NCI-H510A treated with DMSO at 0.1 percent for 48 hours (cell line): ENCODE data around the gene ATG2A.
A peak's percentile ranks its signal among the peaks of the same experiment; 100 is the strongest.

Experiments
- DNase-seq: peaks from one replicate; lab custom pipeline; 2025; lab: John Stamatoyannopoulos, UW

The ATG2A gene

DNA sequence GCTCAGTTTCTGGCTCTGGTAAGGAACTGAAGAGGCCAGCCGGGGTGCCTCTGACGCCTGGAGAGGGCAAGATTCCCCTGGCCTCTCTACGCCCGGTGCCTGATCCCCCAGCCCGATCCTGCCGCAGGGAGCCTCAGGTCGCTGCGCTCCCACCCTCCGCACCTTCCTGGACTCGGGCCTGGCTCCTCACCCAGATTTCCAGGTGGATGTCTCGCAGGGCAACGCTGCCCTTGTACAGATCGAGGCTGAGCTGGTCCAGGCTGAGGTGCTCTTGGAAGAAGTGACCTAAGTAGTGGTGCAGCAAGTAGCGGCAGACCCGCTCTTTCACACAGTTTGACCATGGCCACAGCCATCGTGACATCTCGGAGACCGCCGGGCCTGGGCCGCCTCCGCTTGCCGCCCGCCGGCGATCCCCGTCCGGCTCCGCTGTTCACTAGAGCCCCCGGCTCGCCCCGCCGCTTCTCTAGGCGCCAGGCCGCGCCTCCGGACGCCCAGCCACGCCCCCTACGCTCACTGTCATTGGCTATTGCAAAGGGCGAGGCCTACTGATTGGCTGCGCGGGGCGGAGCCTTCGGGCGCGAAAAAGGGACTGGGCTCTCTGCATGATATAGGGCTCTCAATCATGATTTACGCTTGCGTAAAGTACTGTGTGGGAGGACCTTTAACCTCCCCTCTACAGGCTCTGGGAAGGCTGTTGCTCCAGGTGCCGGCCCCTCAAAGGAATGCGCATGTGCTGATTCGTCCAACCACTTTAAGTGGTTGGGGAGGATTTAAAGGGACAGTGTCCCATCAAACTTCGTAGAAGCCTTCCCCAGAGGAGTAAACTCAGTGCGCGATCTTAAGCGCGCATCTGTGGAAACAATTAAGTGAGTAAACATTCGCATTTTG is at the start of gene ATG2A:
Gene ATG2A (minus strand): TSS at position 435 of the 888 bp plus-strand sequence. CDS start 74 bp downstream, at position 361.
- DNase-seq = peak; percentile 99

- no peak for DNase-seq
Measured at GRCh38 chr11:64963072-64963631, 46.1 kb upstream of the ATG2A start.

- no peak for DNase-seq
Measured at GRCh38 chr11:64960719-64961118, 43.7 kb upstream of the ATG2A start.

DNA sequence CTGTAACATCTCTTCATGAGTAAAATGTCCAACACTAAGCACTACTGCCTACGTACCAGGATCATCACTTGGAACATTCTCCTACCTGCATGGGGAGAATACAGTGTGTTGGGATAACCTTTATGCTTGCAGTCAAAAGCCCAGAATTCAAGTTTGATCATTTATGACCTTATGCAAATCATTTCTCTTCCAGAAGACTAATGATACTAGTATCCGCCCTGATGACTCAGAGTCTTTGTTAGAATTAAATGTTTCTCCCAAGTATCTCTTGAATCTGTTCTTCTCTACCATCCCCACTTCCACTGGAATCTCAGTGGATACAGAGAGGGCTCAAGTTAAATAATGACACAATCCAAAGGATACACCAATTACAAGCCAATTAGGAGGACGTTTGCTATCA is 42.5 kb upstream of the ATG2A start:
- DNase-seq = no peak

DNA sequence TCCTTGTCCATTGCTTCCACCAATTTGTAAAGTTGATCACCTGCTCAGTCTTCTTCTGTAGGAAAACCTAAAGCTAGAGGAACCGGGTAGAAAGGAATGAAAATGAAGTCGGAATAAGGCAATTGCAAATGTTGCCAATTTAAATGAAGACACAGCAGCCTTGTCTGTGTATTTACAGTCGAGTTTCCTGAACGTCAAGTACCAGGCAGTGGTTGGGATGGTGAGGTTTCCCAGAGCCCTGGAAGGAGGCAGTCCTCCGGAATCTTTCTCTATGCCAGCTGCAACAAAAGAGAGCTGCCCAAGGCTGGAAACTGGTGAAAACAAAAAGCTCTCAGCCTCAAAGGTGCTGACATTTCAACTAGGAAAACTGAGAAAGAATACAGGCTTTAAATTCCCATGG is 37.2 kb upstream of the ATG2A start:
- DNase-seq = no peak

DNA sequence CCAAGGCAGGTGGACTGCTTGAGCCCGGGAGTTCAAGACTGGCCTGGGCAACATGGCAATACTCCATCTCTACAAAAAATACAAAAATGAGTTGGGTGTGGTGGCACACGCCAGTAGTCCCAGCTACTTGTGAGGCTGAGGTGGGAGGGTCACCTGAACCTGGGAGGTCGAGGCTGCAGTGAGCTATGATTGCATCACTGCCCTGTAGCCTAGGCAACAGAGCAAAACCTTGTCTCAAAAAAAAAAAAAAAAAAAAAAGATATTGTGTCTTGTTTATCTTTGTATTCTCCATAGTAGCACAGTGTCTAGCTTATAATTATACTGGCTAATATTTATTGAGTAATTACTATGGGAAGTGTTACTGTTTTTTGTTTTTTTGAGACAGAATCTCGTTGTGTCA is 34.5 kb upstream of the ATG2A start:
- DNase-seq = no peak

DNA sequence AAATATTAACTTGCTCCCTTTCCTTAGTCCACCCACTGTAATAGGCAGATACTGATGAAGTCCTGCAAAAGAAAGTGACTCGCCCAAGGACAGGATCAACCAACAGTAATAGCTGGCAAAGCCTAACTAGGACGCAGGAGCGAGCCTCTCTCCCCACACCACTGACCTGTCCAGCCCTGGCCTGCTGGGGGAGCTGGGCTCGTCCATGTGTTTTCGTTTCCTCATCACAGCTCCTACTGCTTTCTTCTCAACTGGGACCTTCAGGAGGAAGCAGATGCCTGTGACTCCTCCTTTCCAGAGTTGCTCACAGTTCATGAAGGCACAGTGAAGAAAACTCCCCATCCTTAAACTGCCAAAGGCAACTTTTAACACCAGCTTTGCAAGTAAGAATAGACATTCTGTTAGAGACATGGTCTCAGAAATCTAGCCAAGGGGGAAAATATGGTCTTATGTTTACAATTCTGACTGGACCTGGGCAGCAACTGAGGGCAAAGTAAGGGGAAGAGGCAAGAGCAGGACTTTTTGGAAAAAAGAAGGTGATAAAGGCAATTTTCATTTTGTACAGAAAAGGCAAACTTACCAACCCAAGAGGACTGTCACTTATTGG is 30.3 kb upstream of the ATG2A start:
- no peak for DNase-seq

- no peak for DNase-seq
Measured at GRCh38 chr11:64936539-64936938, 19.5 kb upstream of the ATG2A start.

DNA sequence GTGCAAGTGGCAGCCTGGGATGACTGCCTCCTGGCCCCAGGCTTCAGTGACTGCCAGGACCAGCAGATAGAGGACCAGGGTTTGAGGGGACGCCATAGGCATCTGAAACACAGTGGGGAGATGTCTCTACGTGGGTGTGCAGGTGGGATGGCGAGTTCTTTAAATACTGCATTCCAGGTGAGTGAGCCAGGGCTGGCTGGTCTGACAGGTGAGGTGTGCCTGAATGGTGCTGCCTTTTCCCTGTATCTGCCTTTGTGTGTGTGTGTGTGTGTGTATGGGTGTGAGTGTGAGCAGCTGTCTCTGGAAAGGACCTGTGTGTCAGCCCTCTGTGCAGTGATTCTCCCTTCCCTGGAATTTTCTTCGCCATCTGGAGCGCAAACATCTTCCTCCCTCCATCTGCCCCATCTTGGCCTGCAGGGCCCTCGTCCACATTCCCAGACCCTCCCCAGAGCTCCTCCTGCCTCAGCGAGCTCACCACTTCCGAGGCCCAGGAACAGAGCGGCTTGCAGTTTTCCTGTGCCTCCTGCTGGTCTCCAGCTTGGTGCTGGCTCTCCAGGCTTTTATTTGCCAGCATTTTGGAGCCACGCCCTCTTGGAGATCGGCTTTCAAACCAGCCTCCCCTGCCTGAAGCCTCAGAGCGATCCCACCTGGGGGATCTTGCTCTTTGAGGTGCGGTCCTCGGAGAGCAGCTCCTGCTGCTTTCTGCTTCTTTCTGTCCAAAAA is 18.5 kb upstream of the ATG2A start, which contains the start of gene GPHA2:
Gene GPHA2 (minus strand): TSS at position 535 of the 723 bp plus-strand sequence. CDS start 433 bp downstream, at position 102.
- DNase-seq = peak; percentile 57

DNA sequence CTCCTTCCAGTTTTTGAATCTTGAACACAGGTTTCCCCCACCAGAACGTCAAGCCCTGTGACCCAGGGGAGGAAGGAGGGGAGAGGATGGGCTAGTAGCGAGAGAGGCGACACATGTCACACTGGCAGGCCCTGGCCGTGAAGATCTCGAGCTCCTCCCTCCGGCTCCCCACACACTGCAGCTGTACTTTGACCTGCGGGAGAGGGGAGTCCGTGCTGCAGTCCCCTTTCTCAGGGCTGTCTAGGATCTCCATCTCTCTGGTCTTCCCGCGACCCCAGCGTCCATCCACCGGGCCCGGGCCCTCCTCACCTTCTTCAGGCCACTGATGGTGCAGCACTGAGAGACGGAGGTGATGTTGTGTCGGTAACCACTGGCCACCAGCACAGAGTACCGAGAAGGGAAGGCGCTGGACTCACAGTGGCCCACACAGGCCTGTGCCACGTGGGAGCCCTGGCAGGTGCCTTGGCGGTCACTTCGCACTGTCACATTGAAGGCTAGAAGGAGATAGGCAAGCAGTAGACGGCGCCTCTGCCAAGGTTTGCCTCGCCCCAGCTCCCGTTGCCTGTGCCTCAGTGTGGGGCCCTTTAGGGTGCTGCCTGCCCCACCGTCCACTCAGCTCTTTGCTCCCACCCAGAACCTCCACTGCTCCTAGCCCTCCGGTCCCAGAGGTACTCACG is 17.8 kb upstream of the ATG2A start:
- DNase-seq = no peak

GRCh38 chr11:64933935-64934681 is 17.1 kb upstream of the ATG2A start:
- DNase-seq = no peak

DNA sequence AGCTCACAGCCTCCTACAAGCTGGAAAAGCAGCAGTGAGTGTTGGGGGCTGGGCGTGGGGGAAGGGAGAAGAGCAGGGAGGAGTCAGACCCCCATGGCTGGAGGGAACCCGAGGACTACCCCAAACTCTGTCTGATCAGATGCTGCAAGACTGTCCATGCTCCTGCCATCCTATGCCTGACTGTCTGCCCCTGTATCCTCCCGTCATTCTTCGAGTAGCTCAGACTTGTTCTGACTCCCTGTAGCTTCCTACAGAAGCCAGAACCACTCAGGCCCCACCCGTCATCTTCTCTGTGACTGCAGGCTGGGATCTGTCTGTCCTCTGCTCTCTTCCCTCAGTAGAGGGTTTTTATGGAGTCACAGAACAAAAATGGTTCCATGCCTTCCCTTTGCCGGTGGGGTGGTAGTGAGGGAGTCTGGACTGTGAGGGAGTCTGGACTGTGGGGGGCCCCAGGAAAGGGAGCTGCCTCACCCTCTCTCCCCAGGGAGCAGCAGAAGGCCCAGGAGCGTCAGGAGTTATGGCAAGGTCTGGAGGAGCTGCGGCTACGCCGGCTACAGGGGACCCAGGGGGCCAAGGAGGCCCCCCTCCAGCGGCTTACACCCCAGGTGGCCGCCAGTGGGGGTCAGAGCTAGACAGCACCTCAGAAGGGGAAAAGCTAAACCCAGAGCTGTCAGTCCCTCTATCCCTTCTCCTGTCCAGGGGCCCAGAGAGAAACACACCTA is 16.4 kb upstream of the ATG2A start:
- DNase-seq = no peak

DNA sequence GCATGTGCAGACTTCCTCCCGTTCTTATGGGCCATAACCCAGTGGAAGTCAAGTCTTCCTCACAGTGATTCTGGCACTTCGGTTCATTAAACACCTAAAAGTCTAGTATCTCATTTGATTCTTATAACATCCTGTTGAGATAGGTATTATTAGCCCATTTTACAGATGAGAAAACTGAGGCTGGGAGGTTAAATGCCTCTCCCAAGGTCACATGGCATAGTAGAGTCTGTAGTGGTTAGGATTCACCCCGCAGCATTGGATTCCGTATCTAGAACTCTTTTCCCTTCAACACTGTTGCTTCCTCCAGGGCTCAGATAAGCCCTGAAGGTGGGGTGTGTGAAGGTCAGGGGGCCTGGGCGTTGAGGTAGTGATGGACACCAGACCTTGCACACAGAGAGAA is 15.3 kb upstream of the ATG2A start:
- DNase-seq = no peak

- no peak for DNase-seq
Measured at GRCh38 chr11:64931290-64931689, 14.3 kb upstream of the ATG2A start.

- no peak for DNase-seq
Measured at GRCh38 chr11:64930340-64930739, 13.3 kb upstream of the ATG2A start.

DNA sequence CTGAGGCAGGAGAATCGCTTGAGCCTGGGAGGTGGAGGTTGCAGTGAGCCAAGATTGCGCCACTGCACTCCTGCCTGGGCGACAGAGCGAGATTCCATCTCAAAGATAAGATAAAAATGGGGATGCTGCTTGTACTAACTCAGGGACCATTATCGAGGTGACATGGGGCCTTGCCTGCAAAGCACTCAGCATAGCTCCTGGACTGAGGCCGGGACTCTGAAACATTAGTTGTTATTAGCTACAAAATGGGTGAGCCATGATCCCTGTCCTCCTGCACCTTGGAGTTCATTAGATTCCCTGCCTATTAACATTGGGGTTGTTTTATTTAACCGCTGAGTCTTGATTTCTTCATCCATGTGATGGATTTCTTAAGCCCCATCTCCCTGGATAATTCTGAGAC is 12.6 kb upstream of the ATG2A start:
- DNase-seq = no peak

- no peak for DNase-seq
Measured at GRCh38 chr11:64928957-64929356, 11.9 kb upstream of the ATG2A start.

GRCh38 chr11:64926689-64927088 is 9.7 kb upstream of the ATG2A start:
- no peak for DNase-seq

- DNase-seq = no peak
Measured at GRCh38 chr11:64925536-64926436, 8.8 kb upstream of the ATG2A start.
